Dermis blood vessel endothelial cell (primary cell): ENCODE data around the gene RNF187. TPM values are rescaled to one million over a fixed set of nuclear protein-coding genes. Genes with fewer than 3 reads are reported as not detected.
A peak's percentile ranks its signal among the peaks of the same experiment; 100 is the strongest.

ENCODE experiments used
- DNase-seq: peaks from one replicate; pipeline ENCODE4 v3.0.0; 2010
- total RNA-seq: library from RNA; depleted of rRNA; stranded (reverse); fragments of >200 nt; gene quantifications from 2 replicates; pipeline ENCODE4 v1.2.3, GENCODE V29; 2014

Gene RNF187
- total RNA-seq, 1 donor from 2014 or later = 34.7 TPM

DNA sequence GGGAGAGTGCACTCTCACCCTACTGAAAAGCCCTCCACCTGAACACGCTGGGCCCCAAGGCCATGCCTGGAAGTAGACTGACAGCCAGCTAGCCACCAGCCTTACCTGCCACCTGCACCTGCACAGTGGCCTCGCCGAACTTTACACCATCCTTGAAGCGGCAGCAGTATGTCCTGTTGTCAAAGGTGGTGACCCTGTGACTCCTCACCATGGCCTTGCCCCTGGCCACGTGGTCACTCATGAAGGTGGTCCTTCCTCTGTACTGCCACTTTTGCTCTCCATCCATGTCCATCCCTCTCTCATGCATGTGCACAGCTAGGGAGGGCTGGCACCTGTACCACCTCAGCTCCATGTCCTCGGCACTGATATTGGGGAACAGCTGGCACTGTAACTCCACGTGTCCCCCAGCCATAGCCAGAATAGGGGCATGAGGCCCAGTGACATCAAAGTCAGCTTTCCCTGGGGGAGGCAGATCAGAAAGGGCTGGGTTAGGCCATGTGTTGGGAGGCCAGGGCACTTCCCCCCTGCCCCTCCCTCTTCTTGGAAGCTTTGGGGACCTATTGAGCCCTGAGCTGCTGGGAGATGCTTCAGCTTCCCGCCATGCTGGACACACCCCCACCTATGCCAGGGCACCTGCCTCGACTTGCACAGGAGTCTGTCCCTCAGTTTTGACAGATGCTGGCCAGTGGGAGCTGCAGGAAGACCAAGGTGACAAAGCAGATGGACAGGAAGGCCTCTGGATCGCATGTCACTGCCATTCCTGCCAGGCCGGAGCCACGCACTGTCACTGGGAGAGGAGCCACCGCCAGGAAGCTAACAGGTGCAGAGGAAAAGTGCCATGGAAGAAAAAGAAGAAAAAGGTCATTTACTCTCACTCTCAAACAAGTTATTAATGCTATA is 24.6 kb downstream of the RNF187 start:
- no peak for DNase-seq

DNA sequence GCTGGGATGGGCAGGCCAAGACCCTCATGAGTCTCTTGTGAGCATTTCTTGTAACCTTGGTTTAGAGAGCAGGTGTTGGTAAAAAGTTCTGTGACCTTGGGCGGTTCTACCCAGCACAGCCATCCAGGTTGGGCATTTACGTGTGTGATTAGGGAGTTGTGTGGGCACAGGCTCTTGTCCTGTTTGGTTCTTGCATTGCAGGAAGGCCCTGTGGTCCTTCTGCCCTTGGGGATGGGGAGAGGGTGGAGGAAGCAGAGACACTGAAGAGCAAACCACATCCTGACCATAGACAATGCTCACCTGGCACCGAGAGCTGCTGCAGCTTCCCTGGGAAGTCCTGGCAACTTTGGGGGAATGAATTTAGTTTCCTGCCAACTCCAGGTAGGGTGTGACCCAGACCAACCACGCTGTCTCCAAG is 25.6 kb downstream of the RNF187 start:
- DNase-seq = no peak

DNA sequence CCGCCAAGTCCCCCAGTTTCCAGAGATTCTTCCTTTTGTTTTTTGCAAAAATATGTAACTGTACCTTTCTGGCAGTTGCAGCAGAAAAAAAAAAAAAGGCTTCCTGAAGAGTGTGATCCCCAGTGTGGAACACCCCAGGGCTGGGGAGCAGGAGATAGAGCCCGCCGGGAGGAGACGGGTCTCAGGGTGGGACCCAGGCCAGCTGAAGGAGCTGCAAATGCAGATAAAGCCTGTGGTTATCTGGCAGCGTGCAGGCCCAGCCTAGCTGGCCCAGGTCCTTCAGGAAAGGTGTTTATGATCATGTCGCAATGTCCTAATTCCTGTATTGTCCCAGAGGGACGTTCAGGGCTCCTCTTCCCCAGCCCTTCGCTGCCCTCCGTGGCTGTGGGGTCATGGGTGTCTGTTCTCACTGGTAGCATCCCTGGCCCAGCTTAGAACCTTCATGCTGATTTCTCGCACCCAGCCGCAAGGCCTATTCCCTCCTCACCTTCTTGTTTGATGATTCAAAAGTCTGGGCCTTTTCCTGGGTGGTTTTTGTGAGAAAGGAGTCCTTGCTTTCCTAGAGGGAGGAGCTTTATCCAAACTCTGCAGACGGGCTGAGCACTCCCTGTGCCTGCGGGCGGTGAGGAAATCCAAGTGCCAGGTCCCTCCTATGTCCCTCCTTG is 26.2 kb downstream of the RNF187 start:
- DNase-seq = no peak

DNA sequence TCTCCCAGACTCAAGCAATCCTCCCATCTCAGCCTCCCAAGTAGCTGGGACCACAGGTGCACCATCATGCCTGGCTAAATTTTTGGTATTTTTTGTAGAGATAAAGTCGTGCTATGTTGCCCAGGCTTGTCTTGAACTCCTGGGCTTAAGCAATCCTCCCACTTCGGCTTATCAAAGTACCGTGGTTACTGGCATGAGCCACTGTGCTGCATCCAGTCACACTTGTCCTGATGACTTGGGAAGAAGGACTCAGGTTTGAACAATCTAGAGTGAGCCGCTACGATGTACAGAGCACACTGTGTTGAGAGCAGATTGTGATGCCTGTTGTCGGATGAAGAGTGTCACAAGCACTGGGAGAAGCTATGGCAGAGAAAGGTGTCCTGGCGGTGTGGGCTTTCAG is 27.2 kb downstream of the RNF187 start:
- no peak for DNase-seq

DNA sequence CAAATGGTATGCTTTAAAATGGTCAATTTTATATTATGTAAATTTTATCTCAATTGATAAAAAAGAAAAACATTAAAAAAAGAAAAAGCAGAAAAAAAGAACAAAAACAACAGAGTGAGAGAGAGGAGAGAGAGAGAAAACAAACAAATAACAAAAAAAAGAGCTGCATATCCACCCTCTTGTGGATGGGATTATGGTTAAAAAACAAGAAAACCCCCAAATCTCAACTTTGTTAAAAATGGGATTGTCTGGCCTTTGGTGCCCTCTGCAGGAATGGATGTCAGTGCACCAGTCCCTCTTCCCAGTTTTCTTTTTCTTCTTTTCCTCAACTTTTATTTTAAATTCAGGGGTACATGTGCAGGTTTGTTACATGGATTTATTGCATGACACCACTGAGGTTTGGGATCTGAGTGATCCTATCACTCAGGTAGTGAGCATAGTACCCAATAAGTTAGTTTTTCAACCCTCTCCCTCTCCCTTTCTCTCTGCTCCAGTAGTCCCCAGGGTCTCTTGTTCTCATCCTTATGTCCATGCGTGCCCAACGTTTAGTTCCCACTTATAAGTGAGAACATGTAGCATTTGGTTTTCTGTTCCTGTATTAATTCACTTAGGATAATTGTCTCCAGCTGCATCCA is 28.1 kb downstream of the RNF187 start:
- peak; percentile 66 for DNase-seq

DNA sequence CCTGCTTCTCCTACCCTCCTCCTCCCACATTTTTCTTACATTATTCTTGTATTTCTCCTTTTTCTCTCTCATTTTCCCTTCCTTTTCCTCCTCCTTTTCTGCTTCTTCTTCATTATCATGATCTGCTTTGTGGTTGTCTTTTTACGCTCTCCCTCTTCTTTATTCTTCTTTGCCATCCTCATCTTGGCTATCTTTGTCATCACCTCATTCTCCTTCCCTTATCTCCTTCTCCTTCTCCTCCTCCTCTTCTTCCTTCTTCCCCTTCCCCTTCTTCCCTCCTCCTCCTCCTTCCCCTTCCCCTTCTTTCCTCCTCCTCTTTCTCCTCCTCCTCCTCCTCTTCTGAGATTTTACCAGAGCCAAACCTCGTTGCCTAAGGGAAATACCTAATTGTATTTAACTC is 30.5 kb downstream of the RNF187 start:
- no peak for DNase-seq

DNA sequence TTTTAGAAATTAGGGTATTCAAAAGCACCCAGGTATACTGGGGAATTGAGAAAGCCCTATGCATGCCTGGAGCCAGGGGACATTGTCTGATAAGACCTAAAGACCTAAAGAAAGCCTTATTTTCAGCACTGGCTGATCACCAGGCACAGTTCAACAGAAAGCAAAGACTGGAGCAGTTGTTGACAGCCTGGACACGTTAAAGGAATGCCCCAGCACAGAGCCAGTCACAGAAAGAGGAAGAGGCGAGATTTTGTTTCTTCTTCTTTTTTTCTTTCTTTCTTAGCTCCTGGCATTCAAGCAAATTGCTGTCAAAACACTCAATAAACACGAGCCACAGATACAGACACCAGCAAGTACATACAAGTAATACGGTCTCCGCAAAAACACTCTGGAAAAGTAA is 40.4 kb downstream of the RNF187 start:
- DNase-seq = no peak

DNA sequence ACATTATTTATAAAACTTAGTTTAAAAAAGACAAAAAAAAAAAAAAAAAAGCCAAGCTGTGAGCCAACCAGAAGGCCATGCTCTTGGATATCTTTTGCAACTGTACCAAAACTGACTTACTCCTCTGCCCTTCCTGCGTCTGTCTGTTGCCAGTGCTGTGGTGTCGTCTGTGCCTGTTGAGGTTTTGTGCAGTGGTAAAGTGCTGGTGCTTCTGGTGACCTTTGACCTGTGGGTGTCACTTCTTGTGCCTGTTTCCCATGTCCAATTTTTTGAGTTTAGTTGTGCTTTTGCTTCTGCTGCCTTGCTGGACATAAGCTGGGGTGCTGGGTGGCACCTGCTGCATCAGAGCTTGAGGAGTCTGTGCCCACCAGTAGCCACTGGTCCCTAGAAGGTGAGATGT is 41.4 kb downstream of the RNF187 start:
- no peak for DNase-seq

DNA sequence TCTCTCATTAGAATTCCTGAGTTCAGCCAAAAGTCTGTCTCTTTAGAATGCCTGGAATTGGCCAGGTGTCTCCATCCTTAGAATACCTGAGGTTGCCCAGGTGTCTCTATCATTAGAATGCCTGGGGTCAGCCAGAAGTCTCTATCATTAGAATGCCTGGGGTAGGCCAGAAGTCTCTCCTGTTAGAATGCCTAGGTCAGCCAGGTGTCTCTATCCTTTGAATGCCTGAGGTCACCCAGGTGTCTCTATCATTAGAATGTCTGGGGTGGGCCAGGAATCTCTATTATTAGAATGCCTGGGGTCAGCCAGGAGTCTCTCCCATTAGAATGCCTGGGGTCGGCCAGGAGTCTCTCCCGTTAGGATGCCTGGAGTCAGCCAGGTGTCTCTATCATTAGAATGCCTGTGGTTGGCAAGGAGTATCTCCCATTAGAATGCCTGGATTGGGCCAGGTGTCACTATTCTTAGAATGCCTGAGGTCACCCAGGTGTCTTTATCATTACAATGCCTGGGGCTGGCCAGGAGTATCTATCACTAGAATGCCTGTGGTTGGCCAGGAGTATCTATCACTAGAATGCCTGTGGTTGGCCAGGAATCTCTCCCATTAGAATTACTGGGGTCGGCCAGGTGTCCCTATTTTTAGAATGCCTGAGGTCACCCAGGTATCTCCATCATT is 43.0 kb downstream of the RNF187 start:
- DNase-seq = no peak

DNA sequence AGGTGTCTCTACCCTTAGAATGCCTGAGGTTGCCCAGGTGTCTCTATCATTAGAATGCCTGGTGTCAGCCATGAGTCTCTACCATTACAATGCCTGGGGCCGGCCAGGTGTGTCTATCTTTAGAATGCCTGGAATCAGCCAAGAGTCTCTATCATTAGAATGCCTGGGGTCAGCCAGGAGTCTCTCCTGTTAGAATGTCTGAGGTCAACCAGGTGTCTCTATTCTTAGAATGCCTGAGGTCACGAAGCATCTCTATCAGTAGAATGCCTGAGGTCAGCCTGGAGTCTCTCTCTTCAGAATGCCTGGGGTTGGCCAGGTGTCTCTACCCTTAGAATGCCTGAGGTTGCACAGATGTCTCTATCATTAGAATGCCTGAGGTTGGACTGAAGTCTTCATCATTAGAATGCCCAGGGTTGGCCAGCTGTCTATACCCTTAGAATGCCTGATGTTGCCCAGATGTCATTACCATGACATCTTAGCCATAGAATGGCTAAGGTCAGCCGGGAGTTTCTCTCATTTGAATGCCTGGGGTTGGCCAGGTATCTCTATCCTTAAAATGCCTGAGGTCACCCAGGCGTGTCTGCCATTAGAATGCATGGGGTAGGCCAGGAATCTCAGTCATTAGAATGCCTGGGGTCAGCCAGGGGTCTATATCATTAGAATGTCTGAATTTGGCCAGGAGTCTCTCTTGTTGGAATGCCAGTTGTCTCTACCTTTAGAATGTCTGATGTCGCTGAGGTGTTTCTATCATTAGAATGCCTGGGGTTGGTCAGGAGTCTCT is 44.0 kb downstream of the RNF187 start:
- no peak for DNase-seq

DNA sequence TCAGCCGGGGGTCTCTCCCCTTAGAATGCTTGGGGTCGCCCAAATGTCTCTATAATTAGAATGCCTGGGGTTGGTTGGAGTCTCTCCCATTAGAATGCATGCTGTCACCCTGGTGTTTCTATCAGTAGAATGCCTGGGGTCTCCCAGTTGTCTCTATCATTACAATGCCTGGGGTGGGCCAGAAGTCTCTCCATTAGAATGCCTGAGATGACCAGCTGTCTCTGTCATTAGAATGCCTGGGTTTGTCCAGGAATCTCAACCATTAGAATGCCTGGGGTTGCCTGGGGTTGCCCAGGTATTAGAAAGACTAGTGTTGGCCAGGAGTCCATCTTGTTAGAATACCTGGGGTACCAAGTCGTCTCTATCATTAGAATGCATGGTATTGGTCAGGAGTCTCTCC is 51.6 kb downstream of the RNF187 start:
- DNase-seq = no peak

DNA sequence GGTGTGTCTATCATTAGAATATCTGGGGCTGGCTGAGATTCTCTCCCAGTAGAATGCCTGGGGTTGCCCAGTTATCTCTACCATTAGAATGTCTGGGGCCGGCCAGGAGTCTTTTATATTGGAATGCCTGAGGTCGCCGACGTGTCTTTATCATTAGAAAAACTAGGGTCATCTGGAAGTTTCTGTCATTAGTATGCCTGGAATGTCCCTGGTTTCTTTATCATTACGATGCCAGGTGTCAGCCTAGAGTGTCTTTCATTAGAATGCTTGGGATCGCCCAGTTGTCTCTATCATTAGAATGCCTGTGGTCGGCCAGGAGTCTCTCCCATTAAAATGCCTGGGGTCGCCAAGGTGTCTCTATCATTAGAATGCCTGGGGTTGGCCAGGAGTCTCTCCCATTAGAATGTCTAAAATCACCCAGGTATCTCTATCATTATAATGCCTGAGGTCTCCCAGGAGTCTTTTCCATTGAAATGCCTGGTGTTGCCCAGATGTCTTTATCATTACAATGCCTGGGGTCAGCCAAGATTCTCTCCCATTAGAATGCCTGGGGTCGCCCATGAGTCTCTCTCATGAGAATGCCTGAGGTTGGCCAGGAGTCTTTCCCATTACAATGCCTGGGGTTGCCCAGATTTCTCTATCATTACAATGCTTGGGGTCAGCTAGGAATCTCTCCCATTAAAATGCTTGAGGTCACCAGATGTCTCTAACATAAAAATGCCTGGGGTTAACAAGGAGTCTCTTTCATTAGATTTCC is 53.2 kb downstream of the RNF187 start:
- DNase-seq = no peak

DNA sequence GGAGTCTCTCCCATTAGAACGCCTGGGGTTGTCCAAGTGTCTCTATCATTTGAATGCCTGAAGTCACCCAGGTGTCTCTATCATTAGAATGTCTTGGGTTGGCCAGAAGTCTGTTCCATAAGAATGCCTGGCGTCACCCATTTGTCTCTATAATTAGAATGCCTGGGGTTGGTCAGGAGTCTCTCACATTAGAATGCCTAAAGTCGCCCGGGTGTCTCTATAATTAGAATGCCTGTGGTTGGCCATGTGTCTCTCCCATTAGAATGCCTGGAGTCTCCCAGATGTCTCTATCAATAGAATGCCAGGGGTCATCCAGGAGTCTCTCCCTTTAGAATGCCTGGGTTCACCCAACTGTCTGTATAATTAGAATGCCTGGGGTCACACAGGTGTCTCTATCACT is 54.5 kb downstream of the RNF187 start:
- no peak for DNase-seq

DNA sequence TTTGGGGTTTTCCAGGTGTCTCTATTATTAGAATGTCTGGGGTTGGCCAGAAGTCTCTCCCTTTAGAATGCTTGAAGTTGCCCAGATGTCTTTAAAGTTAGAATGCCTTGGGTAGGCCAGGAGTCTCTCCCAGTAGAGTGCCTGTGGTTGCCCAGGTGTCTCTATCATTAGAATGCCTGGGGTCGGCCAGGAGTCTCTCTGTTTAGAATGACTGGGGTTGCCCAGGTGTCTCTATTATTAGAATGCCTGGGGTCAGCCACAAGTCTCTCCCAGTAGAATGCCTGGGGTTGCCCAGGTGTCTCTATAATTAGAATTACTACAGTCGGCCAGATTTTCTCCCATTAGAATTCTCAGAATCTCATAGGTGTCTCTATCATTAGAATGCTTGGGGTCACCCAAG is 55.2 kb downstream of the RNF187 start:
- no peak for DNase-seq

DNA sequence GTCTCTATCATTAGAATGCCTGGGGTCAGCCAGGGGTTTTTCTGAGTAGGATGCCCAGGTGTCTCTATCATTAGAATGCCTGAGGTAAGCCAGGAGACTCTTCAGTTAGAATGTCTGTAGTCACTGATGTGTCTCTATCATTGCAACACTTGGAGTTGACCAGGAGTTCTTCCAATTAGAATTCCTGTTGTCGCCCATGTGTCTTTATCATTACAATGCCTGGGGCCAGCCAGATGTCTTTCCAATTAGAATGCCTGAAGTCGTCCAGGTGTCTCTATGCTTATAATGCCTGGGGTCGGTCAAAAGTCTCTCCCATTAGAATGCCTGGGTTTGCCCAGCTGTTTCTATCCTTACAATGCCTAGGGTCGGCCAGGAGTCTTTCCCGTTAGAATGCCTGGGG is 55.8 kb downstream of the RNF187 start:
- no peak for DNase-seq

DNA sequence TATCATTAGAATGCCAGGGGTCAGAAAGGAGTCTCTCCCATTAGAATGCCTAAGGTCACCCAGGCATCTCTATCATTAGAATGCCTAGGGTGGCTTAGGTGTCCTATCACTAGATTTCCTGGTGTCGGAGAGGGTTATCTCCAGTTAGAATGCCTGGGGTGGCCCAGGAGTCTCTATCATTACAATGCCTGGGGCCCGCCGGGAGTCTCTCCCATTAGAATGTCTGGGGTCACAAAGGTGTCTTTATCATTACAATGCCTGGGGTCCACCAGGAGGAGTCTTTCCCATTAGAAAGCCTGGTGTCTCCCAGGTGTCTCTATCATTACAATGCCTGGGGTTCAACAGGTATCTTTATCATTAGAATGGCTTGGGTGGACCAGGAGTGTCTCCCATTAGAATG is 56.2 kb downstream of the RNF187 start:
- DNase-seq = no peak

DNA sequence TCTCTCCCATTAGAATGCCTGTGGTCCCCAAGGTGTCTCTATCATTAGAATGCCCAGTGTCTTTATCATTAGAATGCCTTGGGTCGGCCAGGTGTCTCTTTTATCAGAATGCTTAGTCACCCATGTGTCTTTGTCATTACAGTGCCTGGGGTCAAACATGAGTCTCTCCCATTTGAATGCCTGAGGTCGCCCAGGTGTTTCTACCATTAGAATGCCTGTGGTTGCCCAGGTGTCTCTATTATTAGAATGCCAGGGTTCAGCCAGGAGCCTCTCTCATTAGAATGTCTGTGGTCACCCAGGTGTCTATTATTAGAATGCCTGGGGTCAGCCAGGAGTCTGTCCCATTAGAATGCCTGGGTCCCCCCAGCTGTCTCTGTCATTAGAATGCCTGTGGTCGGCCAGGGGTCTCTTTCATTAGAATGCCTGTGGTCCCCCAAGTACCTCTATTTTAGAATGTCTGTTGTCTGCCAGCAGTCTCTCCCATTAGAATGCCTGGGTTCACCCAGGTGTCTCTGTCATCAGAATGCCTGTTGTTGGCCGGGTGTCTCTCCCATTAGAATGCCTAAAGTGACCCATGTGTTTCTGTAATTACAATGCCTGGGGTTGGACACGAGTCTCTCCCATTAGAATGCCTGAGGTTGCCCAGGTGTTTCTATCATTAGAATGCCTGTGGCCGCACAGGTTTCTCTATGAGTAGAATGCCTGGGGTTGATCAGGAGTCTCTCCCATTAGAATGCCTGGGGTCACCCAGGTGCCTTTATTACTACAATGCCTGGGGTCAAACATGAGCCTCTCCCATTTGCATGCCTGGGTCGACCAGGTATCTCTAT is 57.1 kb downstream of the RNF187 start:
- DNase-seq = no peak

DNA sequence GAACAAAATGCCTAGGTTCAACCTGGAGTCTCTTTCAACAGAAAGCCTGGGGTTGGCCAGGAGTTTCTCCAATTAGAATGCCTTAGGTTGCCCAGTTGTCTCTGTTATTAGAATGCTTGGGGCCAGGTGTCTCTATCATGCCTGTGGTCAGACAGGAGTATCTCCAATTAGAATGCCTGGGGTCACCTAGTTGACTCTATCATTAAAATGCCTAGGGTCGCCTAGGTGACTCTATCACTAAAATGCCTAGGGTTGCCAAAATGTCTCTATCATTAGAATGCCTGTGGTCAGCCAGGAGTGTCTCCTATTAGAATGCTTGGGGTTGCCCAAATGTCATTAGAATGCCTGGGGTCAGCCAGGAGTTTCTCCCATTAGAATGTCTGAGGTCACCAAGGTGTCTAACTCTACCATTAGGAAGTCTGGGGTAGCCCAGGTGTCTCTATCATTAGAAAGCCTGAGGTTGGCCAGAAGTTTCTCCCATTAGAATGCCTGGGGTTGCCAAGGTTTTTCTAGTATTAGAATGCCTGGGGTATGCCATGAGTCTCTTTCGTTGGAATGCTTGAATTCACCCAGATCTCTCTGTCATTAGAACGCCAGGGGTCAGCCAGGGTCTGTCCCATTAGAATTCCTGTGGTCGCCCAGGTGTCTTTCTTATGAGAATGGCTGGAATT is 57.9 kb downstream of the RNF187 start:
- no peak for DNase-seq
